NB4 (cell line): ENCODE measurements around the gene SSUH2.
A peak's percentile ranks its signal among the peaks of the same experiment; 100 is the strongest.

ENCODE experiments used
- DNase-seq: peaks from one replicate; pipeline ENCODE4 v3.0.0; 2010; ENCODE audit warnings: low read depth
- H3K4me3 ChIP-seq: one replicate; pipeline ENCODE4 v1.5.1; 2011; ENCODE audit warnings: mild to moderate bottlenecking, low read depth, low read length, moderate library complexity
- MYC ChIP-seq: IDR thresholded peaks from 2 replicates; pipeline ENCODE4 v1.6.1; 2011; ENCODE audit warnings: low read depth, low read length
- POLR2A ChIP-seq: IDR thresholded peaks from 2 replicates; pipeline ENCODE4 v1.6.1; 2011; ENCODE audit warnings: mild to moderate bottlenecking; ENCODE audit not compliant: insufficient read length; ENCODE audit errors: extremely low read depth
- TF ChIP-seq, protein P1 (sequence below): IDR thresholded peaks from one replicate; pipeline ENCODE4 v1.5.1; 2012; ENCODE audit warnings: low read depth, low read length
- TF ChIP-seq, protein P2 (sequence below): IDR thresholded peaks from 2 replicates; pipeline ENCODE4 v1.6.1; 2011; ENCODE audit warnings: low read depth, low read length

The SSUH2 gene

DNA sequence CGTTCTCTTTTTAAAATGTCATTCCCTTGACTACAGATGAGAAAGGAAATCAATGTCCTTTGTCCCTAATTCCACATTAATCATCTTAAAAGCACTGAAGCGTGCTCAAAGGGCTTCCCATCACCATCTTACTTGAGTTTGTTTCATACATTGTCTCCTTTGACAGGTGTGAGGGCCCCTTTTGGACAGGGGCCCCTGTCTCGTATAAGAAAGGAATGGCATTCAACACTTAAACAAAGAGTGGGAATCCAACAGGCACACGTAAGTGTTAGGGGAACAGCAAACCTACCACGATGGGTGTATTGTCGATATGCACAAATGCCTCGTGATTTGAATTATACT is 5.0 kb downstream of the SSUH2 start:
- DNase-seq = no peak
- H3K4me3 ChIP-seq = no peak overlapping the region
- TF ChIP-seq, protein P1, sequence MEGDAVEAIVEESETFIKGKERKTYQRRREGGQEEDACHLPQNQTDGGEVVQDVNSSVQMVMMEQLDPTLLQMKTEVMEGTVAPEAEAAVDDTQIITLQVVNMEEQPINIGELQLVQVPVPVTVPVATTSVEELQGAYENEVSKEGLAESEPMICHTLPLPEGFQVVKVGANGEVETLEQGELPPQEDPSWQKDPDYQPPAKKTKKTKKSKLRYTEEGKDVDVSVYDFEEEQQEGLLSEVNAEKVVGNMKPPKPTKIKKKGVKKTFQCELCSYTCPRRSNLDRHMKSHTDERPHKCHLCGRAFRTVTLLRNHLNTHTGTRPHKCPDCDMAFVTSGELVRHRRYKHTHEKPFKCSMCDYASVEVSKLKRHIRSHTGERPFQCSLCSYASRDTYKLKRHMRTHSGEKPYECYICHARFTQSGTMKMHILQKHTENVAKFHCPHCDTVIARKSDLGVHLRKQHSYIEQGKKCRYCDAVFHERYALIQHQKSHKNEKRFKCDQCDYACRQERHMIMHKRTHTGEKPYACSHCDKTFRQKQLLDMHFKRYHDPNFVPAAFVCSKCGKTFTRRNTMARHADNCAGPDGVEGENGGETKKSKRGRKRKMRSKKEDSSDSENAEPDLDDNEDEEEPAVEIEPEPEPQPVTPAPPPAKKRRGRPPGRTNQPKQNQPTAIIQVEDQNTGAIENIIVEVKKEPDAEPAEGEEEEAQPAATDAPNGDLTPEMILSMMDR = no peak
- TF ChIP-seq MYC (no peak), POLR2A (no peak)
- TF ChIP-seq, protein P2, sequence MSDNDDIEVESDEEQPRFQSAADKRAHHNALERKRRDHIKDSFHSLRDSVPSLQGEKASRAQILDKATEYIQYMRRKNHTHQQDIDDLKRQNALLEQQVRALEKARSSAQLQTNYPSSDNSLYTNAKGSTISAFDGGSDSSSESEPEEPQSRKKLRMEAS = no peak

DNA sequence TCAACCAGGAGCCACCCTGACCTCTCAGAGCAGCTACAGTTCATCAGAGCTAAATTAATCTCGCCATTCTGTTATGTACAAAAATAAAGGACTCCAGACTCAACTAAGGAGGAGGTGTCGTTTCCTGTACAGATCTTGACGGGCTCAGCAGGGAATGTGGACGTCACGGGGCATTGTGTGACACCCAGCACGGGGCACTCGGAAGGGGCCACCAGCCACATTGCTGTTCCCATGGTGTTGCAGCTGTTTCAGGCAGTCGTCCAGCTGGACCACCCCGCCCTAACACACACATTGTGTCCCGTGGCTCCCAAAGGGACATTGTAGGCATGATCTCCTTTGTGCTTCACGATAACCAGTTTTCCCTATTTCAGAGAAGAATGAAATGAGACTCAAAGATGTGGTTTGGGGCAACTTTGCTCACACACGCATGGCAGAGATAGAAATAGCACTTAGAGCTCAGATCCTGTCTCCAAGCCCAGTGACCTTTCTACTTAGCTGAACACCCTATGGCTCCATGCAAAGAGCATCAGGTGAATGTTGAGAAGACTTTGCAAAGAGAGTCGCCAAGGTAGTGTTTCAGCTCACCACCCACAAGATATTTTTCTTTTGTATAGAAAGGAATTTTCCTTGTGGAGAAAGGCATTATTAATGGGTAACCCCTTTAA is 5.5 kb downstream of the SSUH2 start:
- TF ChIP-seq POLR2A (no peak), MYC (no peak)
- TF ChIP-seq, protein P2 = no peak
- TF ChIP-seq, protein P1 = no peak
- DNase-seq = no peak
- H3K4me3 ChIP-seq = no peak overlapping the region

GRCh38 chr3:8637348-8637747 is 7.2 kb downstream of the SSUH2 start:
- TF ChIP-seq, protein P1 = no peak
- TF ChIP-seq, protein P2 = no peak
- TF ChIP-seq POLR2A = no peak
- TF ChIP-seq MYC = no peak
- no peak for DNase-seq

GRCh38 chr3:8635631-8636030 is 9.0 kb downstream of the SSUH2 start:
- no peak overlapping the region for H3K4me3 ChIP-seq
- DNase-seq = peak; percentile 14
- TF ChIP-seq, protein P2 = no peak
- TF ChIP-seq POLR2A = no peak
- TF ChIP-seq MYC = no peak
- TF ChIP-seq, protein P1 = no peak

More at GRCh38 chr3:8637348-8637747, 7.2 kb downstream of the SSUH2 start:
- H3K4me3 ChIP-seq = no peak overlapping the region

DNA sequence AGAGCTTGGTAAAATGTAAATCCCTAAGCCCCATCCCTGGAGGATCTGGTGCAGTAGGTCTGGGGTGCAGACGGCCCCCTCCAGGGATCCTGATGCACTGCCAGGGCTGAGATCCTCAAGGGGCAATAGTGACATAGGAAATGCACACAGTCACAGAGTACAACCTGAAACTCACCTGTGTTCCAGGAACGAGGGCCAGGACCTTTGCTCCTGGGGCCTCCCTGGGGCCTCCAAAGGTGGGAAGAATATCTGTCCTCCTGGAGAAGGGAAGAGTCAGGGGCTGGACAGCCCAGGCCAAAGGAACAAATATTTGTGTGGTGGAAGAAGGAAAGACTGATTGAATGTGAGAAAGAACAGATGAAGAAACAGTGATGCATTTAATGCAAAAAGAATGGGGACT is 9.5 kb downstream of the SSUH2 start:
- TF ChIP-seq, protein P2 = no peak
- TF ChIP-seq MYC (no peak), POLR2A (no peak)
- TF ChIP-seq, protein P1 = no peak
- DNase-seq = no peak
- H3K4me3 ChIP-seq = no peak overlapping the region
